T-helper 22 cell (primary cell): ENCODE data around the gene CAMP.
"Not testable (repeated sequence)": the region's sequence is repeated elsewhere in the genome, so short reads cannot be mapped to it uniquely, and the experiment has no call there.

Experiments
- DNase-seq: peaks from one replicate; pipeline ENCODE4 v3.0.0-alpha.2; 2020; ENCODE audit warnings: low read depth

CAMP gene

DNA sequence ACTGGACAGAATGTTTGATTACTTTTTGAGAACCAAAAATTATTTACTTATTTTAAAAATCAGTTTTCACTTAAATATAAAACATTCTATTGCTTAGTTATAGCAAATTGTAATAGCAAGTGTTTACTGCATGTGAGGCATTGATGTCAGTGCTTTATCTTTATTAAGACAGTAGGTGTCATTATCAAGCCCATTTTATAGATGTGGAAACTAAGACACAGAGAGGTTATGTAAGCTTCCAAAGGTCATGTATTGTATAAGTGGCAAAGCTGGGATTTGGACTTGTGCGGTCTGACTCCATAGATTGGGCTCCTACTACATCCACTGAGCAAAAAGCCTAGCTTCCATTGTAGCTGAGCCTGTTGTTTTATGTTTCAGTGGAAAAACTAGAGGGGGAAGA, 35.2 kb downstream of the CAMP start:
- DNase-seq: no peak

DNA sequence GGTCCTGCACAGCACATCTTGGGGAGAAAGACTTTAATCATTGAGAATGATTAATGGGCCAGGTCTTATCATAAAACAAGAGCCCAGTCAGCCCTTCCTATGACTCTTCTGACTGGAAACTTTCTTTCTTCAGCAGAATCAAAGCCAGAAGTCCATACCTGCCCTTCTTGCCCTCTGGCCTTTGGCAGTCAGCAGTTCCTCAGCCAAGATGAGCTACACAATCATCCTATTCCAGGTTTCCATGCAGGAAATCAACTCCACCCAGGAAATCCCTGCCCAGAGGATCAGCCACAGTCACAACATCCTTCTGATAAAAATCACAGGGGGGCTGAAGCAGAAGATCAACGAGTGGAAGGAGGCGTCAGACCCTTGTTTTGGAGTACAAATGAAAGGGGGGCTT, 44.5 kb downstream of the CAMP start:
- DNase-seq: no peak

DNA sequence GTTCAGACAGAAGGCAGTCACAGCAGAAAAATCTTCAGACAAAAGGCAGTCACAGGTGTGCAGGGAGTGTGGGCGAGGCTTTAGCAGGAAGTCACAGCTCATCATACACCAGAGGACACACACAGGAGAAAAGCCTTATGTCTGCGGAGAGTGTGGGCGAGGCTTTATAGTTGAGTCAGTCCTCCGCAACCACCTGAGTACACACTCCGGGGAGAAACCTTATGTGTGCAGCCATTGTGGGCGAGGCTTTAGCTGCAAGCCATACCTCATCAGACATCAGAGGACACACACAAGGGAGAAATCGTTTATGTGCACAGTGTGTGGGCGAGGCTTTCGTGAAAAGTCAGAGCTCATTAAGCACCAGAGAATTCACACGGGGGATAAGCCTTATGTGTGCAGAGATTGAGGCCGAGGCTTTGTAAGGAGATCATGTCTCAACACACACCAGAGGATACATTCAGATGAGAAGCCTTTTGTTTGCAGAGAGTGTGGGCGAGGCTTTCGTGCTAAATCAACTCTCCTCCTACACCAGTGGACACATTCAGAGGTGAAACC, 45.2 kb downstream of the CAMP start:
- DNase-seq: peak; percentile 64

DNA sequence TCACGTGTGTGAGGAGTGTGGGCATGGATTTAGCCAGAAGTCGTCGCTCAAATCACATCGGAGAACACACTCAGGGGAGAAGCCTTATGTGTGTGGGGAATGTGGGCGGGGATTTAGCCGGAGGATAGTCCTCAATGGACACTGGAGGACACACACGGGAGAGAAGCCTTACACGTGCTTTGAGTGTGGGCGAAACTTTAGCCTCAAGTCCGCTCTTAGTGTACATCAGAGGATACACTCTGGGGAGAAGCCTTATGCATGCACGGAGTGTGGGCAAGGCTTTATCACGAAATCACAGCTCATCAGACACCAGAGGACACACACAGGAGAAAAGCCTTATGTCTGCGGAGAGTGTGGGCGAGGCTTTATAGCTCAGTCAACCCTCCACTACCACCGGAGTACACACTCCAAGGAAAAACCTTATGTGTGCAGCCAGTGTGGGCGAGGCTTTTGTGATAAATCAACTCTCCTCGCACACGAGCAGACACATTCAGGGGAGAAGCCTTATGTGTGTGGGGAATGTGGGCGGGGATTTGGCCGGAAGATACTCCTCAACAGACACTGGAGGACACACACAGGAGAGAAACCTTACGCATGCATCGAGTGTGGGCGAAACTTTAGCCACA, 45.8 kb downstream of the CAMP start:
- no peak for DNase-seq

DNA sequence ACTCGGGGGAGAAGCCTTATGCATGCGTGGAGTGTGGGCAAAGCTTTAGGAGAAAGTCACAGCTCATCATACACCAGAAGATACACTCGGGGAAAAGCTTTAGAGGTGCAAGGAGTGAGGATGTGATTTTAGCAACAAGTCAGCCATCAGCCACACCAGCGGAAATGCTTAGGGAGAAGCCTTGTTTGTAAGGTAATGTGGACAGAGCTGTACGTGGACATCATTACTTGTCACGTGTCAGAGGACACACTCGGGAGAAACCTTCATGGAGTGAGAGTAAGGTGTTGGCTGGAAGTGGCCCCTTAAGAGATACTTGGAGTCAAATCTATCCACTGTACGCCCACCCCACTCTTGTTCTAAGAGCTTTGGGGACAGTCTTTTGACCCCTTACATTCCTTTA, 46.3 kb downstream of the CAMP start:
- no peak for DNase-seq

DNA sequence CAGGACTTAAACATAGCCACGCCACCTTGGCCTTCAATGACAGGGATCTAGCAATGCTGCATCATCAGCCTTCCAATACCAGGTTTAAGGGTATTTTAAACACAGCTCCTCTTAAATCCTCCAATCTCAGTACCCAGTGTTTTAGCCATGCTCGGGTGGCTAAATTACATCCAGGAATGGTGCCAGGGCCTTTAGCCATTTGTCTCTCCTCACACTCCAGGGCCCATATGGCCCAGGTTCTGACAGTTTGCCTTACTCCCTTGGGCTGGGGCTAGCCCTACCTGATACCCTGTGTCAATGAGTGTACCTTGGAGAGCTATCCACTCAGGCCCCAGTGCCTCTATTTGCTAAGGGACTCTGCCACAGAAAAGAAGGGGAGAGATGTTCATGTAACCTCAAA, 47.0 kb downstream of the CAMP start:
- DNase-seq: no peak

DNA sequence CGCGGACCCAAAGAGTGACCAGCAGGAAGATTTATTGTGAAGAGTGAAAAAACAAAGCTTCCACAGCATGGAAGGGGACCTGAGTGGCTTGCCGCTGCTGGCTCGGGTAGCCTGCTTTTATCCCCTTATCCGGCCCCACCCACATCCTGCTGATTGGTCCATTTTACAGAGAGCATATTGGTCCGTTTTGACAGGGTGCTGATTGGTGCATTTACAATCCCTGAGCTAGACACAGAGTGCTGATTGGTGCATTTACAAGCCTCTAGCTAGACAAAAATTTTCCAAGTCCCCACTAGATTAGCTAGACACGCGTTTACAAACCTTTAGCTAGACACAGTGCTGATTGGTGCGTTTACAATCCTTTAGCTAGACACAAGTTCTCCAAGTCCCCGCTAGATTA, 47.9 kb downstream of the CAMP start:
- not testable (repeated sequence) for DNase-seq

DNA sequence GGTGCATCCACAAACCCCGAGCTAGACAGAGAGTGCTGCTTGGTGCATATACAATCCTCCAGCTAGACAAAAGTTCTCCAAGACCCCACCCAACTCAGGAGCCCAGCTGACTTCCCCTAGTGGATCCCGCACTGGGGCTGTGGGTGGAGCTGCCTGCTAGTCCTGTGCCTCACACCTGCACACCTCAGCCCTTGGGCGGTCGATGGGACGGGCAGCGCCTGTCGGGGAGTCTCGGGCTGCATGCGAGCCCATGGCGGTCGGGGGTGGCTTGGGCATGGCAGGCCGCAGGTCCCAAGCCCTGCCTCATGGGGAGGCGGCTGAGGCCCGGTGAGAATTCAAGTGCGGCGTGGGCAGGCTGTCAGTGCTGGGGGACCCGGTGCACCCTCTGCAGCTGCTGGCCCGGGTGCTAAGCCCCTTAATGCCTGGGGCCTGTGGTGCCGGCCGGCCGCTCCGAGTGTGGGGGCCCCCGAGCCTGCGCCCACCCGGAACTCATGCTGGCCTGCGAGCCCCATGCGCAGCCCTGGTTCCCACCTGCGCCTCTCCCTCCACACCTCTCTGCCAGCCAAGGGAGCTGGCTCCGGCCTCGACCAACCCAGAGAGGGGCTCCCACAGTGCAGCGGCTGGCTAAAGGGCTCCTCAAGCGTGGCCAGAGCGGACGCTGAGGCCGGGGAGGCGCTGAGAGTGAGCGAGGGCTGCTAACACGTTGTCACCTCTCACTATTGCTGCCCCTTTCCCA, 48.6 kb downstream of the CAMP start:
- no peak for DNase-seq

DNA sequence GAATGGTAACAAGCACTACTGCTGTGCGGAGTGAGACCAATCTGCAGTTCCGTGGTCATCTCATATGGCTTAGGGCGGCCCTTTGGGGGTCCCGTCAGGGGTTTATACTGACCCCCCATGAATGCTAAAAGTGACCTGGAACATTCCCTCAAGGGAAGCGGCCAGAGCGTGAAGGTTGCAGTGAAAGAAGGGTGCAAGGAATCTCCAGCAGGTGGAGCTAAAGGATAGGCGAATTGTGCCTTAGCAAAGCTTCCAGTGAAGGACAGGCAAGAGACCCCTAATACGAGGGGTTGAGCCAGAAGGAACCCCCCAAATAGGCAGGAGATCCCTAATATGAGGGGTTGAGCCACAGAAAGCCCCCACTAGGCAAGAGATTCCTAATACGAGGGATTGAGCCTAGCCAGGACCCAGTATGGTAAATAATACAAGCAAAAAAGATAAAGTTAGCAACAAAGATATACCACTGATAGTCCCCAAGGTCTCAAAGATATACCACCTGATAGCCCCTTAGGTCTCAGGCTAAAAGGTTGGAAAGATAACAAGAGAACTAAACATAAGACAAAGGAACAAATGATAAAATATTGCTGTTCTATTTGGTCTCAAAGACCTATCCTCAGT, 50.4 kb downstream of the CAMP start:
- DNase-seq: no peak

DNA sequence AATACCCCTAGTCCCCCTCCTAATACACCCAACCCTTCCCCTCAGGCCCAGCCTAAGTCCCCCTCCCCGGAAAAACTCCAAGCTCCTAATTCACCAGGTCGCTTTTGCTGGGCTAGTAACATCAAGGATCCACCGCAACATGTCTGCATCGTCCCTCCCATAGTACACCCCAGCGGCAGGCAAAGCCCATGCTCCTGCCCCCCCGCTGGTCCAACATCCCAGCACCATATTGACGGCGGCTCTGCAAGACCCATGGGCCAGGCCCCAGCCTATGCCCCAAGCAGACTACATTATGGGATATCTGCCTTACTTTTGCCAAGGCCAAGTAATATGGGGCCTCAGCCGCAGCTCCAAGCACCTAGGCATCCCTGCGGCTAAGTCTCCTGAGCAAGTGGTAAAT, 51.2 kb downstream of the CAMP start:
- DNase-seq: no peak
